Measurements from ENCODE around the gene FAM120B. TPM values are rescaled to one million over a fixed set of nuclear protein-coding genes. Genes with fewer than 3 reads are reported as not detected.

Gene FAM120B
- total RNA-seq, 3 donors from 2014 or later (not counting 1 experiment from before 2014, with no cell fraction given), result 37.8 to 55.6 (median 39.9) TPM

GRCh38 chr6:170268216-170269129 is 38.1 kb upstream of the FAM120B start:
- H3K27ac ChIP-seq (ENCODE audit: low read length), result no peak overlapping the region
- H3K27me3 ChIP-seq (ENCODE audit: control insufficient read depth, insufficient read depth, low read length), result peaks cover 37% of the 10 kb centered on the region
- no peaks in the 10 kb centered on the region for H3K36me3 Mint-ChIP-seq
- H3K4me3 ChIP-seq (ENCODE audit: low read length), result no peak overlapping the region
- no peak for DNase-seq
- peaks cover 57 to 69% of the 10 kb centered on the region in 2 donors for H3K27me3 Mint-ChIP-seq (ENCODE audit: low read depth in 2 of 2)
- no peaks in the 10 kb centered on the region for H3K9me3 Mint-ChIP-seq
- TF ChIP-seq CTCF (IDR thresholded peaks at IDR 0.05), result no peak
- no peak overlapping the region for H3K4me3 Mint-ChIP-seq
- ATAC-seq, result no peak
- H3K27ac Mint-ChIP-seq, result no peak overlapping the region
- no peaks in the 10 kb centered on the region for H3K36me3 ChIP-seq (ENCODE audit: control insufficient read depth, insufficient read depth, low read length)
- peaks cover 28% of the 10 kb centered on the region for H3K4me1 ChIP-seq (ENCODE audit: control insufficient read depth, insufficient read depth, low read length)
- peaks cover 19 to 26% of the 10 kb centered on the region in 2 donors for H3K4me1 Mint-ChIP-seq
- H3K9me3 ChIP-seq (ENCODE audit: control insufficient read depth, insufficient read depth, low read length), result no peaks in the 10 kb centered on the region
- whole genome bisulfite sequencing (ENCODE audit: insufficient coverage), result 88% methylated on average over 22 of the region's 22 CpGs
- intact Hi-C loops (cut with micrococcal nuclease), result no loop called here

GRCh38 chr6:170269151-170269845 is 37.3 kb upstream of the FAM120B start:
- no peak overlapping the region for H3K27ac Mint-ChIP-seq
- intact Hi-C loops (cut with micrococcal nuclease), result no loop called here
- WGBS (ENCODE audit: insufficient coverage), result 86% methylated on average over 20 of the region's 22 CpGs

GRCh38 chr6:170269846-170270541 is 36.6 kb upstream of the FAM120B start:
- no peaks in the 10 kb centered on the region for H3K9me3 ChIP-seq (ENCODE audit: control insufficient read depth, insufficient read depth, low read length)
- no peak for TF ChIP-seq CTCF (IDR thresholded peaks at IDR 0.05)
- peaks cover 28% of the 10 kb centered on the region for H3K4me1 ChIP-seq (ENCODE audit: control insufficient read depth, insufficient read depth, low read length)
- Mint-ChIP-seq H3K4me3 (peak overlapping the region; percentile 51), H3K36me3 (no peaks in the 10 kb centered on the region), H3K27ac (no peak overlapping the region), H3K27me3 (ENCODE audit: low read depth in 2 of 2) (peaks cover 60 to 66% of the 10 kb centered on the region in 2 donors), H3K9me3 (no peaks in the 10 kb centered on the region), H3K4me1 (peaks cover 23 to 31% of the 10 kb centered on the region in 2 donors)
- 86% methylated on average over 17 of the region's 17 CpGs for WGBS (ENCODE audit: insufficient coverage)
- H3K27ac ChIP-seq (ENCODE audit: low read length), result no peak overlapping the region
- H3K36me3 ChIP-seq (ENCODE audit: control insufficient read depth, insufficient read depth, low read length), result no peaks in the 10 kb centered on the region
- no peak overlapping the region for H3K4me3 ChIP-seq (ENCODE audit: low read length)
- no peak for ATAC-seq
- peaks cover 51% of the 10 kb centered on the region for H3K27me3 ChIP-seq (ENCODE audit: control insufficient read depth, insufficient read depth, low read length)
- intact Hi-C loops (cut with micrococcal nuclease), result loop anchor here (5.0 kb wide), 1 partner anchor 463 kb away; no protein-coding TSS in a partner anchor
- no peak for DNase-seq

More at GRCh38 chr6:170269151-170269845, 37.3 kb upstream of the FAM120B start:
- ATAC-seq (no peak), DNase-seq (no peak)
- Histone ChIP-seq H3K27me3 (ENCODE audit: control insufficient read depth, insufficient read depth, low read length) (peaks cover 45% of the 10 kb centered on the region), H3K4me3 (ENCODE audit: low read length) (no peak overlapping the region), H3K27ac (ENCODE audit: low read length) (no peak overlapping the region), H3K36me3 (ENCODE audit: control insufficient read depth, insufficient read depth, low read length) (no peaks in the 10 kb centered on the region), H3K4me1 (ENCODE audit: control insufficient read depth, insufficient read depth, low read length) (peaks cover 28% of the 10 kb centered on the region), H3K9me3 (ENCODE audit: control insufficient read depth, insufficient read depth, low read length) (no peaks in the 10 kb centered on the region)
- Mint-ChIP-seq H3K4me1 (peaks cover 23 to 31% of the 10 kb centered on the region in 2 donors), H3K27me3 (ENCODE audit: low read depth in 2 of 2) (peaks cover 58 to 69% of the 10 kb centered on the region in 2 donors), H3K4me3 (no peak overlapping the region), H3K9me3 (no peaks in the 10 kb centered on the region), H3K36me3 (no peaks in the 10 kb centered on the region)
- no peak for TF ChIP-seq CTCF (IDR thresholded peaks at IDR 0.05)

Measured in natural killer cell (primary cell).